ENCODE results near the gene FOXO3. TPM values are rescaled to one million over a fixed set of nuclear protein-coding genes. Genes with fewer than 3 reads are reported as not detected.
"Not testable (repeated sequence)": the region's sequence is repeated elsewhere in the genome, so short reads cannot be mapped to it uniquely, and the experiment has no call there.

Gene FOXO3
- total RNA-seq, 1 experiment from 2014 or later = 22.1 TPM

DNA sequence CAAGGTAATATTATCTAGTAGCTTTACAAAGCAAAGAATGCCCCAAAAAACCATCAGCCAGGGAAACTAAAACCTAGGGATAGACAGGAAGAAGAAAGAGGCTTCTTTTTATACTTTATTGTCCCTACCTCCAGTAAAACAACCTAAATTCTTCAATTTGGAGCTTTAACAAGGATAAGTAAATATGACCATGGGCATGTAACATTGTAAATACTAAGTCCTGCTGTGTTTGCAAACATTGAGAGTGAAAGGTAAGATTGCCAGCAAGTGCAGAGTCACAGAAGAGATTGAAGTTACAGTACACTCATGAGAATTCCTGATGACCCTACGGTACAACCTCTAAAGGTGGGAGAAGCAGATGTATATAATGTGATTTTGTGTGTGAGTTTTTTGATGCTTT lies 117.2 kb downstream of the FOXO3 start:
- Histone ChIP-seq H4K91ac (ENCODE audit: insufficient read length, low read depth, low read length) (no peak overlapping the region), H3K4me1 (ENCODE audit: insufficient read depth, low read length) (no peaks in the 10 kb centered on the region), H3K4me2 (ENCODE audit: insufficient read depth, insufficient read length, low read length) (no peak overlapping the region), H4K20me1 (ENCODE audit: control insufficient read depth, insufficient read depth, insufficient read length) (no peaks in the 10 kb centered on the region), H2BK5ac (ENCODE audit: insufficient read length, low read length) (no peak overlapping the region), H3K79me1 (ENCODE audit: insufficient read depth, low read depth, low read length, poor library complexity, severe bottlenecking) (no peaks in the 10 kb centered on the region), H2AFZ (ENCODE audit: low read length) (no peak overlapping the region), H2BK15ac (ENCODE audit: low read depth, low read length) (no peak overlapping the region), H3K27ac (ENCODE audit: insufficient read length, low read depth, low read length) (no peak overlapping the region), H3K79me2 (ENCODE audit: insufficient read depth, low read length) (no peaks in the 10 kb centered on the region; the same call in 1 of the 2 replicates), H3K56ac (ENCODE audit: insufficient read length, low read depth, low read length) (no peak overlapping the region), H3K27me3 (ENCODE audit: insufficient read depth, low read length) (no peaks in the 10 kb centered on the region), H3K9ac (ENCODE audit: extremely low read depth, insufficient read length, low read length) (no peak overlapping the region), H2AK5ac (ENCODE audit: insufficient read length, low read length) (no peak overlapping the region), H3K23ac (ENCODE audit: insufficient read length, low read depth, low read length) (no peak overlapping the region), H3K4ac (ENCODE audit: low read depth, low read length) (no peak overlapping the region), H3K9me3 (ENCODE audit: control insufficient read depth, low read depth, low read length) (no peaks in the 10 kb centered on the region), H3K14ac (ENCODE audit: insufficient read depth, low read length) (no peak overlapping the region), H3T11ph (ENCODE audit: low read length) (no peak overlapping the region), H4K8ac (replicated peaks; ENCODE audit: insufficient read length, low read depth, low read length) (no peak overlapping the region), H3K18ac (ENCODE audit: insufficient read length, low read depth, low read length) (no peak overlapping the region), H4K5ac (ENCODE audit: insufficient read length, low read depth, low read length) (no peak overlapping the region), H2BK12ac (ENCODE audit: insufficient read length, low read depth, low read length) (no peak overlapping the region), H2BK120ac (ENCODE audit: low read depth, low read length, poor library complexity, severe bottlenecking) (no peak overlapping the region), H3K23me2 (ENCODE audit: insufficient read length, low read depth, low read length, poor library complexity, severe bottlenecking) (no peaks in the 10 kb centered on the region), H2BK20ac (ENCODE audit: low read depth, low read length, poor library complexity, severe bottlenecking) (no peak overlapping the region)
- no CpG with 5 or more reads among the region's 1 CpG for WGBS (ENCODE audit: extremely low coverage, insufficient read length, low lambda C conversion rate)
- no peak for DNase-seq
- Mint-ChIP-seq H3K27me3 (ENCODE audit: low read depth) (no peaks in the 10 kb centered on the region), H3K4me1 (peaks cover 9 to 22% of the 10 kb centered on the region in 2 experiments), H3K4me3 (no peak overlapping the region), H3K36me3 (ENCODE audit: insufficient read depth in 1 of 3, low read depth in 3 of 3) (peaks cover 2 to 4% (median 3%) of the 10 kb centered on the region in 3 experiments; a peak in 4 of 7 replicates), H3K27ac (no peak overlapping the region), H3K9me3 (no peaks in the 10 kb centered on the region)
- TF ChIP-seq, protein P1, sequence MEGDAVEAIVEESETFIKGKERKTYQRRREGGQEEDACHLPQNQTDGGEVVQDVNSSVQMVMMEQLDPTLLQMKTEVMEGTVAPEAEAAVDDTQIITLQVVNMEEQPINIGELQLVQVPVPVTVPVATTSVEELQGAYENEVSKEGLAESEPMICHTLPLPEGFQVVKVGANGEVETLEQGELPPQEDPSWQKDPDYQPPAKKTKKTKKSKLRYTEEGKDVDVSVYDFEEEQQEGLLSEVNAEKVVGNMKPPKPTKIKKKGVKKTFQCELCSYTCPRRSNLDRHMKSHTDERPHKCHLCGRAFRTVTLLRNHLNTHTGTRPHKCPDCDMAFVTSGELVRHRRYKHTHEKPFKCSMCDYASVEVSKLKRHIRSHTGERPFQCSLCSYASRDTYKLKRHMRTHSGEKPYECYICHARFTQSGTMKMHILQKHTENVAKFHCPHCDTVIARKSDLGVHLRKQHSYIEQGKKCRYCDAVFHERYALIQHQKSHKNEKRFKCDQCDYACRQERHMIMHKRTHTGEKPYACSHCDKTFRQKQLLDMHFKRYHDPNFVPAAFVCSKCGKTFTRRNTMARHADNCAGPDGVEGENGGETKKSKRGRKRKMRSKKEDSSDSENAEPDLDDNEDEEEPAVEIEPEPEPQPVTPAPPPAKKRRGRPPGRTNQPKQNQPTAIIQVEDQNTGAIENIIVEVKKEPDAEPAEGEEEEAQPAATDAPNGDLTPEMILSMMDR (conservative IDR thresholded peaks at IDR 0.05) = no peak

DNA sequence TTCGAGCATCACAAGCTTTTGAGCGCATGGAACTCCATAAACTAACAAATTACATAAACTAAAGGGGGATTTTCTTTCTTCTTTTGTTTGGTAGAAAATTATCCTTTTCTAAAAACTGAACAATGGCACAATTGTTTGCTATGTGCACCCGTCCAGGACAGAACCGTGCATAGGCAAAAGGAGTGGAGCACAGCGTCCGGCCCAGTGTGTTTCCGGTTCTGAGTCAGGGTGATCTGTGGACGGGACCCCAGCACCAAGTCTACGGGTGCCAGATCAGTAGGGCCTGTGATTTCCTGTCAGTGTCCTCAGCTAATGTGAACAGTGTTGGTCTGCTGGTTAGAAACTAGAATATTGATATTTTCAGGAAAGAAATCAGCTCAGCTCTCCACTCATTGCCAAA lies 119.6 kb downstream of the FOXO3 start:
- not testable (repeated sequence) for H2BK5ac ChIP-seq (ENCODE audit: insufficient read length, low read length)

More for the DNA sequence above, 119.6 kb downstream of the FOXO3 start:
- H3K4me3 Mint-ChIP-seq; H2BK120ac ChIP-seq (ENCODE audit: low read depth, low read length, poor library complexity, severe bottlenecking); H3K4me1 ChIP-seq (ENCODE audit: insufficient read depth, low read length); H2BK15ac ChIP-seq (ENCODE audit: low read depth, low read length); H3K36me3 Mint-ChIP-seq (ENCODE audit: insufficient read depth in 1 of 3, low read depth in 3 of 3); H2AK5ac ChIP-seq (ENCODE audit: insufficient read length, low read length); H3K27me3 ChIP-seq (ENCODE audit: insufficient read depth, low read length); H3T11ph ChIP-seq (ENCODE audit: low read length); H4K5ac ChIP-seq (ENCODE audit: insufficient read length, low read depth, low read length); H3K9ac ChIP-seq (ENCODE audit: extremely low read depth, insufficient read length, low read length); H2AFZ ChIP-seq (ENCODE audit: low read length); H2BK20ac ChIP-seq (ENCODE audit: low read depth, low read length, poor library complexity, severe bottlenecking); H2BK12ac ChIP-seq (ENCODE audit: insufficient read length, low read depth, low read length); H4K91ac ChIP-seq (ENCODE audit: insufficient read length, low read depth, low read length); H3K27me3 Mint-ChIP-seq (ENCODE audit: low read depth); H3K79me2 ChIP-seq (ENCODE audit: insufficient read depth, low read length); H4K8ac ChIP-seq (replicated peaks; ENCODE audit: insufficient read length, low read depth, low read length); H3K18ac ChIP-seq (ENCODE audit: insufficient read length, low read depth, low read length); H3K27ac ChIP-seq (ENCODE audit: insufficient read length, low read depth, low read length); H3K23me2 ChIP-seq (ENCODE audit: insufficient read length, low read depth, low read length, poor library complexity, severe bottlenecking); H3K4ac ChIP-seq (ENCODE audit: low read depth, low read length); H3K9me3 Mint-ChIP-seq; H3K9me3 ChIP-seq (ENCODE audit: control insufficient read depth, low read depth, low read length); H3K4me2 ChIP-seq (ENCODE audit: insufficient read depth, insufficient read length, low read length); H3K23ac ChIP-seq (ENCODE audit: insufficient read length, low read depth, low read length); DNase-seq; H3K27ac Mint-ChIP-seq; H3K14ac ChIP-seq (ENCODE audit: insufficient read depth, low read length); H4K20me1 ChIP-seq (ENCODE audit: control insufficient read depth, insufficient read depth, insufficient read length); H3K56ac ChIP-seq (ENCODE audit: insufficient read length, low read depth, low read length); H3K79me1 ChIP-seq (ENCODE audit: insufficient read depth, low read depth, low read length, poor library complexity, severe bottlenecking): not testable (repeated sequence)
- WGBS (ENCODE audit: extremely low coverage, insufficient read length, low lambda C conversion rate) = no CpG with 5 or more reads among the region's 9 CpGs
- H3K4me1 Mint-ChIP-seq = peaks cover 7 to 13% of the 10 kb centered on the region in 2 experiments
